ENCODE results near the gene SCNN1B. TPM values are rescaled to one million over a fixed set of nuclear protein-coding genes. Genes with fewer than 3 reads are reported as not detected.

Gene SCNN1B
- total and polyA plus RNA-seq, 2 of the 13 experiments (the other 11 are each of a cell fraction or from before 2014, with no cell fraction given): not detected

DNA sequence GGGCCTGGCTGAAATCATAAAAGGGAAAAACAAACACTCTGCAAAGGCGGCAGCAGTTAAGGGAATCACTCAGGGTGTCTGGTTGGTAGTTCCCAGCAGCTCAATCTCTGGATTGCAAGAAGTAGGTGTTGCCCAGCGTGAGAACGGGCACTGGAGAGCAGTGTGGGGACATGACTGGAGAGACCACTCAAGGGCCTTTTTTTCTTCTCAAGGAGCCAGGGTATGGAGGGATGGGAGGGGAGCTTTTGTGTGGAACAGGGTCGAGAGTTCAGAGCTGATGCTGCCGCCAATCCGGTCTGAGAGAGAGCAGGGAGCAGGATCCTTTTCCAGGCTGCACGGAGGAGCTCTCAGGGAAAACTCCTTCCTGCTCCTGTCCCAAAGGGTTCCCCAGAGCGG lies 15.2 kb downstream of the SCNN1B start:
- FAIRE-seq: no peak
- ChIA-PET POLR2A (no interaction called here), CTCF (ENCODE audit: low intra/inter-chr PET ratio, low total read pairs) (no interaction called here)
- no peak overlapping the region for H3K9ac ChIP-seq (ENCODE audit: insufficient read depth, low read depth, low read length)
- H3K9me3 ChIP-seq (ENCODE audit: low read length): no peaks in the 10 kb centered on the region
- no peak overlapping the region for H3K4me3 ChIP-seq (replicated peaks in 1 of 3; ENCODE audit: insufficient read depth in 1 of 3, low read depth in 2 of 3, low read length in 3 of 3)
- no peak overlapping the region for H3K4me2 ChIP-seq (ENCODE audit: low read depth, low read length)
- no peak overlapping the region for H2AFZ ChIP-seq (ENCODE audit: low read length)
- no peaks in the 10 kb centered on the region for H3K36me3 ChIP-seq (replicated peaks in 1 of 2; ENCODE audit: control insufficient read depth in 1 of 2, insufficient read depth in 2 of 2, low read length in 2 of 2)
- TF ChIP-seq ELF3 (CRISPR knock-in tag; IDR thresholded peaks at IDR 0.05): no peak
- TF ChIP-seq FOXK1 (CRISPR knock-in tag; IDR thresholded peaks at IDR 0.05; ENCODE audit: borderline replicate concordance, low read depth): no peak
- in situ Hi-C loops (cut with HindIII; ENCODE audit: extremely low pct_ligation_motif_present, low pct_unique_long_range_greater_than_20kb): no loop called here
- no peaks in the 10 kb centered on the region for H3K79me2 ChIP-seq (ENCODE audit: insufficient read depth, low read length)
- H3K4me1 ChIP-seq (ENCODE audit: insufficient read depth, low read length): no peaks in the 10 kb centered on the region
- WGBS (ENCODE audit: low lambda C conversion rate): 0% methylated on average over 7 of the region's 8 CpGs
- ATAC-seq: no peak
- BruUV-seq (replicated peaks): no TSS peak
- no peak overlapping the region for H3K27ac ChIP-seq (ENCODE audit: extremely low read length, insufficient read depth, low read length)
- intact Hi-C loops (cut with micrococcal nuclease; ENCODE audit: unreplicated experiment): no loop called here
- no peaks in the 10 kb centered on the region for H4K20me1 ChIP-seq (ENCODE audit: insufficient read depth, low read length)
- peaks cover 8 to 34% of the 10 kb centered on the region in 2 experiments; a peak in 3 of 5 replicates for H3K27me3 ChIP-seq (ENCODE audit: control insufficient read depth in 1 of 2, insufficient read depth in 2 of 2, low read length in 2 of 2)
- DNase-seq (ENCODE audit: low spot score): no peak

DNA sequence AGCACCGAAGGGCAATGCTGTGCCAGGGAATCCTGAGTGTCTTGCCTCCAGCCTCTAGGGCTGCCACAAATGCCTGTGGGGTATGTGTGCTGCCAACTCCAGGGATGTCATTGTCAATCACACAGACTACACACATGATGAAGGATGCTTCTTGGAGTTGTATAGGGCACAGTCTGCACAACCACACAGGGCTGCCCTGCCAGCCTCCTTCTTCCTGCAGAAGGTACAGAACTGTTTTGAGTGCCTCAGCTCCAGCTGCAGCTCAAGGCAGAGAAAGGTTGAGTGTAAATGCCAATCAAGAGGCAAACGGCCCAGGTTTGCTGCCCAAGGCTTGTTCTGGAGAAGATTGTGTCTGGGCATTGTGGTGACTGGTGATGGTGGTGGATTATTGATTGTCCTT lies 15.6 kb downstream of the SCNN1B start:
- Histone ChIP-seq H4K20me1 (ENCODE audit: insufficient read depth, low read length) (no peaks in the 10 kb centered on the region), H3K4me2 (ENCODE audit: low read depth, low read length) (no peak overlapping the region), H3K4me1 (ENCODE audit: insufficient read depth, low read length) (no peaks in the 10 kb centered on the region), H3K4me3 (replicated peaks in 1 of 3; ENCODE audit: insufficient read depth in 1 of 3, low read depth in 2 of 3, low read length in 3 of 3) (no peak overlapping the region), H3K36me3 (replicated peaks in 1 of 2; ENCODE audit: control insufficient read depth in 1 of 2, insufficient read depth in 2 of 2, low read length in 2 of 2) (no peaks in the 10 kb centered on the region), H3K9me3 (ENCODE audit: low read length) (no peaks in the 10 kb centered on the region), H3K27ac (ENCODE audit: extremely low read length, insufficient read depth, low read length) (no peak overlapping the region), H3K27me3 (ENCODE audit: control insufficient read depth in 1 of 2, insufficient read depth in 2 of 2, low read length in 2 of 2) (peaks cover 7 to 32% of the 10 kb centered on the region in 2 experiments; a peak in 3 of 5 replicates), H3K79me2 (ENCODE audit: insufficient read depth, low read length) (no peaks in the 10 kb centered on the region), H2AFZ (ENCODE audit: low read length) (no peak overlapping the region), H3K9ac (ENCODE audit: insufficient read depth, low read depth, low read length) (no peak overlapping the region)
- ChIA-PET POLR2A (no interaction called here), CTCF (ENCODE audit: low intra/inter-chr PET ratio, low total read pairs) (no interaction called here)
- intact Hi-C loops (cut with micrococcal nuclease; ENCODE audit: unreplicated experiment): no loop called here
- WGBS (ENCODE audit: low lambda C conversion rate): 7% methylated on average over 2 of the region's 2 CpGs
- ATAC-seq (no peak), FAIRE-seq (no peak), DNase-seq (ENCODE audit: low spot score) (no peak)
- BruUV-seq (replicated peaks): no TSS peak
- in situ Hi-C loops (cut with HindIII; ENCODE audit: extremely low pct_ligation_motif_present, low pct_unique_long_range_greater_than_20kb): no loop called here
- TF ChIP-seq KDM4B (CRISPR knock-in tag; IDR thresholded peaks at IDR 0.05) (no peak), ZFP90 (CRISPR knock-in tag; IDR thresholded peaks at IDR 0.05; ENCODE audit: borderline replicate concordance) (no peak), SOX5 (CRISPR knock-in tag; IDR thresholded peaks at IDR 0.05; ENCODE audit: borderline replicate concordance) (no peak), ZNF496 (CRISPR knock-in tag; IDR thresholded peaks at IDR 0.05; ENCODE audit: insufficient replicate concordance) (no peak), KMT2B (CRISPR knock-in tag; IDR thresholded peaks at IDR 0.05) (no peak), ZNF44 (CRISPR knock-in tag; IDR thresholded peaks at IDR 0.05) (no peak), HMGA1 (CRISPR knock-in tag; conservative IDR thresholded peaks at IDR 0.05) (no peak), ZNF350 (CRISPR knock-in tag; IDR thresholded peaks at IDR 0.05; ENCODE audit: borderline replicate concordance, low read depth) (no peak), ZEB1 (IDR thresholded peaks at IDR 0.05; ENCODE audit: insufficient replicate concordance, low read depth) (no peak)
- TF ChIP-seq, protein P1, sequence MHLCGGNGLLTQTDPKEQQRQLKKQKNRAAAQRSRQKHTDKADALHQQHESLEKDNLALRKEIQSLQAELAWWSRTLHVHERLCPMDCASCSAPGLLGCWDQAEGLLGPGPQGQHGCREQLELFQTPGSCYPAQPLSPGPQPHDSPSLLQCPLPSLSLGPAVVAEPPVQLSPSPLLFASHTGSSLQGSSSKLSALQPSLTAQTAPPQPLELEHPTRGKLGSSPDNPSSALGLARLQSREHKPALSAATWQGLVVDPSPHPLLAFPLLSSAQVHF (CRISPR knock-in tag; IDR thresholded peaks at IDR 0.05): no peak
- TF ChIP-seq, protein P2, sequence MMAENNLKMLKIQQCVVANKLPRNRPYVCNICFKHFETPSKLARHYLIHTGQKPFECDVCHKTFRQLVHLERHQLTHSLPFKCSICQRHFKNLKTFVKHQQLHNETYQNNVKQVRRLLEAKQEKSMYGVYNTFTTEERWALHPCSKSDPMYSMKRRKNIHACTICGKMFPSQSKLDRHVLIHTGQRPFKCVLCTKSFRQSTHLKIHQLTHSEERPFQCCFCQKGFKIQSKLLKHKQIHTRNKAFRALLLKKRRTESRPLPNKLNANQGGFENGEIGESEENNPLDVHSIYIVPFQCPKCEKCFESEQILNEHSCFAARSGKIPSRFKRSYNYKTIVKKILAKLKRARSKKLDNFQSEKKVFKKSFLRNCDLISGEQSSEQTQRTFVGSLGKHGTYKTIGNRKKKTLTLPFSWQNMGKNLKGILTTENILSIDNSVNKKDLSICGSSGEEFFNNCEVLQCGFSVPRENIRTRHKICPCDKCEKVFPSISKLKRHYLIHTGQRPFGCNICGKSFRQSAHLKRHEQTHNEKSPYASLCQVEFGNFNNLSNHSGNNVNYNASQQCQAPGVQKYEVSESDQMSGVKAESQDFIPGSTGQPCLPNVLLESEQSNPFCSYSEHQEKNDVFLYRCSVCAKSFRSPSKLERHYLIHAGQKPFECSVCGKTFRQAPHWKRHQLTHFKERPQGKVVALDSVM (CRISPR knock-in tag; IDR thresholded peaks at IDR 0.05): no peak

Data from HepG2 (cell line).